IPS DF 4.7 (cell line): Measurements from ENCODE around the gene KLHL30.
"Not testable (repeated sequence)": the region's sequence is repeated elsewhere in the genome, so short reads cannot be mapped to it uniquely, and the experiment has no call there.

ENCODE experiments used
- DNase-seq: peaks from one replicate; pipeline ENCODE4 v3.0.0-alpha.2; 2013; ENCODE audit warnings: low spot score; ENCODE audit errors: extremely low read depth

KLHL30 gene

DNA sequence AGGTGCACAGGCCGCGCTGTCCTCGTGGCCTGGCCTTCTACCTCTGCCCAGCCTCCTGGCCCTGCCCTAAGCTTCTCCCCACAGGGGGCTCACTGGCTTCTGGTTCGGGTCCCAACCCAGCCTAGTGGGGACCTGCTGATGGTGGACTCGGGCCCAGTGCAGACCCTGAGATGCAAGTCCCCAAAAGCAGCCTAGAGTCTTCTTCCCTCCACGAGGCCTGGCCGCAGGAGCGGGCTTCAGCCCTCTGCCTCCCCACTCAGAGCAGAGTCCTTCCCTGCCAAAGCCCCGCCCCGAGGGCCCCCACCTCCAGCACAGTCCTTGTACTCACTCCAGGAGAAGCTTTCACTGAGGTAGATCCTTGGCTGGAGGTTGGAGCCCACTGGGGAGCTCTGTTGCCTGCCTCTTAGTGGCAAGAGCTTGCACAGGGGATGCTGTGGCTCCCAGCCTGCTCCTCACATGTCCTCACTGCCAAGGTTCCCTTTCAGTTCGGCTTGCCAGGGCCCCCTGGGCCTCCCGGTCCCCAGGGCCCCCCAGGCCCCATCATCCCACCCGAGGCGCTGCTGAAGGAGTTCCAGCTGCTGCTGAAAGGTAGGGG lies 23.9 kb downstream of the KLHL30 start:
- no peak for DNase-seq

DNA sequence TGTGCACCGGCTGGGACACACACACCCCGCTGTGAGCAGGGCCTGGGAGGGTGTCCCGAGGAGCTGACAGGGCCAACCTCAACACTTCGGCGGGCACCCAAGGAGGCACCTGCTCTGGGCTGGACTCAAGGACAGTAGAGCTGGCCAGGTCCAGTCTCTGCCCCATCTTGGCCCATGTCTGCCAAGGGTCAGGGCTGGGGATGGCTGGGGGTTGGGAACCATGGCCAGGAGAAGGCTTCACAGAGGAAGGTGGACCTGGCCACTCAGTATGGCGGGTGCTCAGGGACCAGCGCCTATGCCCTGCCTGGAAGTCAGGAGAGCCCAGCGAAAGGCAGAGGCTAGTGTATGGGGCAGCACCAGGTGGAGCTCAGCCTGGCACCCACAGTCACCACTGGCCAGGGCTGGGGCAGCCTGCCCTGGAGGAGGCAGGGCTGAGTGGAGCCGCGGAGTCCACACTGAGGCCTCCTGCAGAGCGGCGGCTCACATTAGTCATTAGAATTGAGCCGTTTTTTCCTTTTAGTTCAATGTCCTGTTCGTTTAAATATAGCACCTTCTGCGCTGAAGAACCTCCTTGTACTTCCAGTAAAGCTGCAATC lies 24.5 kb downstream of the KLHL30 start:
- no peak for DNase-seq

DNA sequence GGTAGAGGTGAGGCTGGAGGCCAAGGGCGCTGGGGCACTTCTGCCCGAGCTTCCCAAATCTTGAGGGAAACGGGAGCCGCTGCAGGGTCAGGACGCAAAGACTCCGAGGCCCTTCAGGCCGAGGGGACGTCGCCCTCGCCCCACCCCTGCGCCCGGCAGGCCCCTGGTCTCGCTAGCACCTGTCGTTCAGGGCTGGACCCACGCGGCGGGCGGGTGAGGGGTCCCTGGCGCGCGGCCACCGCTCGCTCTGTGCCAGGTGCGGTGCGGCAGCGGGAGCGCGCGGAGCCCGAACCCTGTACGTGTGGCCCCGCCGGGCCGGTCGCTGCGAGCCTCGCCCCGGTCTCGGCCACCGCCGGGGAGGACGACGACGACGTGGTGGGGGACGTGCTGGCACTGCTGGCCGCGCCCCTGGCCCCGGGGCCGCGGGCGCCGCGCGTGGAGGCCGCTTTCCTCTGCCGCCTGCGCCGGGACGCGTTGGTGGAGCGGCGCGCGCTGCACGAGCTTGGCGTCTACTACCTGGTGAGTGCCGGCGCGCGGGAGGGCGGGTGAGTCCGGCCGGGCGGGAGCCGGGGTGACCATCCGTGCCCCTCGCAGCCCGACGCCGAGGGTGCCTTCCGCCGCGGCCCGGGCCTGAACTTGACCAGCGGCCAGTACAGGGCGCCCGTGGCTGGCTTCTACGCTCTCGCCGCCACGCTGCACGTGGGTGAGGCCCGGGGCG lies 25.2 kb downstream of the KLHL30 start:
- DNase-seq = no peak

DNA sequence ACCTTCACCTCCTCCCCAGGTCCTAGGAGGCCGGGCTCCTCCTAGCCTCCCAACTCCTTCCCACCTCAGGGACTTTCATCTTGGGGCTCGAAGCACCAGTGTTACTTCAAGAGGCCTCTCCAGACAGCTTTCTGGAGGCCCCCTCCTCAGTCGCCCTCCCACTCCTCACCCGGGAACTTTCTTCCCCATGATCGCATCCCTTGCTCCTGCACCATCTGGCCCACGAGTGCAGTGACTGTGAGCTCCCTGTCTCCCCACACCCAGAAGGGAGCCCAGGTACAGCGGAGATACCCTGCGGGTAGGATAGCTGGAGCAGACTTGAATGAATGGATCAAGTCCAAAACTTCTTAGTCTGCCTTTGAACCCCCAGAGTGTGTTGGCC lies 26.4 kb downstream of the KLHL30 start:
- DNase-seq = no peak

DNA sequence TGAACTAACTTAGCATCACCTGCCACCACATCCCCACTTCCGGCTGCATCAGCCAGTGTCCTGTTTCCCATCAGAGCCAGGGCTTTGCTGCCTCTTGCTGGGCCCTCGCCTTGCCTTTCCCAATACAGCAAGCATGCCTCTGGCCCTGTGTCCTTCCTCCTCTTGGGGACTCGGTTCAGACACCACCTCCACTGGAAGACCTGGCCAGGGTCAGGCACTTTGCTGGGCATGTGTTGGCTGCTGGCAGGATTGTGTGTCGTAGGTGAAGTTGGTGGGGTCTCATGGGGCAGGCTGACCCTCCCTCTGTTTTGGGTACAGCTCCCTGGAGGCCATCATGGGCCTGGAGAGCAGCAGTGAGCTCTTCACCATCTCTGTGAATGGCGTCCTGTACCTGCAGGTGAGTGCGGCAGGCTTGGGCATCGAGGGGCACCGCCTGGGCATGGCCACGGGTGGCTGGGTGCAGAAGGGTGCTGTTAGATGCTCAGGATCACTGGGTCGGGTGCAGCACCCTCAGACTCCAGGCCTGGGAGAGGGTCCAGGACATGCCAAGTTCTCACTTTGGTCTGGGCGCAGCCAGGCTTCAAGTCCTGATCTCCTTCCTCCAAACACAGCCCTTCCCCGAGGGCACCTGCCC lies 26.9 kb downstream of the KLHL30 start:
- no peak for DNase-seq

DNA sequence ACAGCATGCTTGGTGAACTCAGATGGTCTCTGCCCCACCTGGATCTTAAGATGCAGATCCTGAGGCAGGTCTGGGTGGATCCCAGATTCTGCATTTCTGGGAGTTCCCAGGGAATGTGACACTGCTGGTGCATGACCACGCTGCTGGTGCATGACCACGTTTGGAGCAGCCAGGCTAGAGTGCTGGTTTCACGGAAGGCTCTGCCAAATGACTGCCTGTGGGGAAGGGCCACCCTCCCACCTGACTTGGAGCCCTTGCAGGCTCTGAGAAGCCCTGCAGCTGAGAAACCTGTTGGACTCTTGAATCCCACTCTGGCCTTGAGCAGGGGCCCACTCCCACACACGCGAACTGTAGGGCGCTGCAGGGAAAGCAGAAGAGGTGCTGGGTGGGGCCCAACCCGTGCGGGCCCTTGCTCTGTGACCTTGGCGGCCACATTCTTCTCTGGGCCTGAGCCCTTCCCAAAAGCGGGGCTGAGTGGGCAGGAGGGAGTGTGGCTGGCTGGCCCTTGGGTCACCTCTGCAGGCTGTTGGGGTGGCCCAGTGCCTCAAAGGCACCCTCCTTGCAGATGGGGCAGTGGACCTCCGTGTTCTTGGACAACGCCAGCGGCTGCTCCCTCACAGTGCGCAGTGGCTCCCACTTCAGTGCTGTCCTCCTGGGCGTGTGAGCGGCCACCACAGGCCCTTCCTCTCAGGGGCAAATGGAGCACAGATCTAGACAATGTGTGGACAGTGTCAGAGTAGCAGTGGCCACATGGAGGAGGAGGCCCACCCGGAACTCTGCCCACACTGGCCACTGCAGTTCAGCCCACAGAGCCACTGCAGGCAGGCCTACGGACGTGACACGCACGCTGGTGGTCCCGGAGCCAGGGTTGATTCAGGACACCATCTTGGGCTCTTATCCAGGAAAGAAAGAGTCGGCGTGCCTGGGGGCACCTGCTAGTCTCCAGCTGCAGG lies 28.2 kb downstream of the KLHL30 start:
- no peak for DNase-seq

DNA sequence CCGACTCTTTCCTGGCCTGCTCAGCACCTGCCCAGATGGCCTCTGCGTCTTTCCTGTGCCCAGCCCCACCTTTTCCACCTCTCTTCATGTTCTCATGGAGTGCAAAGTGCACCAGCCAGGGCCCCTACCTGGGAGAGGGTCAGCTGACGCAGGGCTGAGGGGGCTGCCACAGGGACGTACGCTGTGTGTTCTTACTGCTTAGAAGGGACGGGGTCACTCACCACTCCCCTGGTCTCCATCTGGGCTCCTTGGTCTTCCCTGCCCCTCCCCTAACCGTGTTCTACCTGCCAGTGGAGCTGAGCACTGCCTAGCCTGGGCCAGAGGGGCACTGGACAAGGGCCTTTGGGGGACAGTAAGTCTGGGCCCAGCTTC lies 28.9 kb downstream of the KLHL30 start:
- no peak for DNase-seq

DNA sequence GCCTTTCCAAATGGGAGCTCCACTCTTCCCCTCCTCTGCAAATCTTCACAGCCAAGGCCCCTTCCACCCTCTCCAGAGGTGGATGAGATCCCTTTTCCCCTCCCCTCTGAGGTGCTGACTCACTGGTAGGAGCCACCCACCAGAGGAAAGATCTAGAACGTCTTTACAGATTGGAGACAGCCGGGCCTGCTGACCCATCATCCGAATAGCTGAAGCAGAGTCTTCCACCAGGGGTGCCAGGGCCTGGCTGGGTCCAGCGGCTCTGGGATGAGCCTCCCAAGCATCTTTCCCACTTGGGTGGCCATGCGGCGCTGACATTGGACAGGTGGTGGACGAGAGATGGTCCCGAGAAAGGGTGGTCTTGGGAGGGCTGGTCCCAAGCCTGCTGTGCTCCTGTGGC lies 29.3 kb downstream of the KLHL30 start:
- DNase-seq = no peak

DNA sequence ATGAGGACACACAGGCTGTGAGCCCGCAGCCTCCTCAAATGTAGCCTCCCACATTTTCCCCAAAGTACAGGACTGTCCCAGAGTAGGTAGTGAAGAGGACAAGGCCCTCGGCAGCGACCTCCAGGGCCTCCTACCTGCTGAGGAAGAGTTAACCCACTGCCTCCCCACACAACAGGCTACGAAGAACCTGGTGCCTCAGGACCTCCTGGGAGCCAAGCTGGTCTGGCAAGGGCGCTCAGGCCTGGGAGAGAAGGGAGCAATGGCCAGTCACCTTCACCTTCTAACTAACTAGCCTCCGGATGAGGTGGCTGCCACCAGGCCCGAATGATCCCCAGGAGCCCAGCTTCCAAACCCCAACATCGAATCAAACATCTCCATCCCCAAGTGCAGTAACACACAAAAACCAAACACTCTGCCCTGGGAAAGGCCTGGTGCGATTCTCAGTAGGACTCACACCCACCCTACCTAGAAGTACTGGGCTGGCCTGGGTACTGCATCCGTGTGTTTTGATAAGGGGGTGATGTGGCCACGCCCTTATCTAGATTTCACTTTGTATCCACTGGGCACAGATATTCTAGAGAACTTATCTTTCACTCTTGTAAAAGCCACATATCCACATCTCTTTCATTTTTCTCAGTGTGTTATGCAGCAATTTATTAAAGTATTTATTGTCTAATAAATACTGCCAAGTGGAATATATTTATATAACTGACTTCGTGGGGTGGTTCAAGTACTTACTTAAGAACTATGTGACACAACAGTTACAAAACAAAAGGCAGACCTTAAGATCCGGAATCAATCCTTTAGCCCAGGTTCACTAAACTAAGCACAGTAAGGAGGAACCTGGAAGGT lies 30.0 kb downstream of the KLHL30 start:
- DNase-seq = no peak

DNA sequence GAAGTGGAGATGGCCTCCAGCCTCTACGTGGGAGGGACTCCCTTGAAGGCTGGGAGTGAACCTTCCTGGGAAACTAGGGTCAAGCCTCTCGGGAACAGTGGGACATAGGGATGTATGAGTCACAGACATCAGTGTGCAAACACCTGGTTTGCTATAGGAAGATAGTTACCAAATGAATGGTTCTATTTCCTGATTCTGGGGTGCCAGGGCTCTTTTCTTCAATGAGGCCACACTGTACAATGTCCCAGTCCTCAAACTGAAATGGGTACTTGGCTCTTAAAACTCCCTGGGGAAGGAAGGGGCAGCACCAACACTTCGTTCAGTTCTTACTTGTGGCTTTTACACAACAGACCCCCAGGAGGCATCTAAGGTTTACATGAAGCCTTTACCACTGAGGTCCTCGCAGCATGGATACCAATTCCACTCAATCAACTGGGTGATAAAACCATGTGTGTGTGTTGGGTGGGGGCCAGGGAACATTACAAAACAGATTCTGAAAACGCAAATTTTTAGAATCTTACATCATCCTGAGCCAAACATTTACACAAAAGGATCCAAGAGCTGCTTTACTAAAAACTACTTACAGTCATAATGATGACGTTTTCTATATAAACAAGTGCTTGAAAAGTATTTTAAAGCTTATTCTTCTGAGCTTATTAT lies 30.7 kb downstream of the KLHL30 start:
- DNase-seq = no peak

DNA sequence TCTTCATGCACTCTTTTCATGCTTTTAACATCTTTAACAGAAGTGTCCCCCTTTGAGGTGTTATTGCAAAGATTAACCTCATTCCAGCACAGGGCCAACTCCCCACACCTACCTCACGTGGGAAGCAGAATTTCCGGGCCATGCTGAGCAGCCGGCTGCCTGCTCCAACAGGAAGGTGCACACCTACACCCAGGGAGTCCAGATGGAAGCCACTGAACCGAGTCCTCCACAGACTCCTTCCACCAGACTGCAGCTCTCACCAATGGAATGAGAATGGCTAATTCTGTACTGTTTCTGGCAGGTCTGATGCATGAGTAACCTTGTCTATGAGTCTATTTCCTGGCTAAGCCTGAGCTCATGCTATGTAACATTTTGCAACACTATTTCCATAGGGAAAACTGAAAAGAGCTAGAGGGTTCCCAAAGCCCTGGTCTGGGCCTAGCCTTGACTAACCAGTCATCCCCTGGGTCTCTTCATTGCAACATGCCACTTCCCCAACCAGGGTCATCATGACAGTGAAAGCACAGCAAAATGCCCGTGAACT lies 31.3 kb downstream of the KLHL30 start:
- DNase-seq = no peak

DNA sequence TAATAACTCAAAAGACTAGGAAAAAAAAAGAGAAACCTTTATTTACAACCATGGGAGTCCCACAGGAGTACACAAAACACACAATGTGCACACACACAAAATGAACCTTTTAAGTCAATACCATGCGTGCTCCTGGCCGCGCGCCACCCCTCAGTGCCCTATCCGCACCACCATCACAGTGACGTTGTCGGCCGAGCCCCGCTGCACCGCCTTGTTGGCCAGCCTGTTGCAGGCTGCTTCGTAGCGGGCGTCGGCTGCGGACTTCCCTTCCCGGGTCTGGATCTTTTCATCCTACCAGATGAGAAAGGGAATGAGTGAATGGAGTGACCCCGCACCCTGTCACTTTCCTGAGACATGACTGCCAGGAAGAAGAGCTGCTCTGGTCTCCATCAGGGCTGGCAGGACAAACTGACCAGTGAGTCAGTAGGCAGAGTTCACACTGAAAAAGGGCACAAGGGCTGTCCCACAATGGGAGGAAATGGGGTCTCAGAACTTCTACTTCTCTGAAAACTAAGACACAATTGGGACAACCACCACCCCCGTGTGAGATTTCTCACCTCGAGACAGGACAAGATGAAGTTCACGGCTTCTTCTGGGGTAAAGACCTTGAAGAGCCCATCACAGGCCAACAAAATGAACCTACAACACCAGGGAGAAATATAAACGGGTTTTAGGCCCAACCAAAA lies 32.1 kb downstream of the KLHL30 start:
- DNase-seq = no peak

DNA sequence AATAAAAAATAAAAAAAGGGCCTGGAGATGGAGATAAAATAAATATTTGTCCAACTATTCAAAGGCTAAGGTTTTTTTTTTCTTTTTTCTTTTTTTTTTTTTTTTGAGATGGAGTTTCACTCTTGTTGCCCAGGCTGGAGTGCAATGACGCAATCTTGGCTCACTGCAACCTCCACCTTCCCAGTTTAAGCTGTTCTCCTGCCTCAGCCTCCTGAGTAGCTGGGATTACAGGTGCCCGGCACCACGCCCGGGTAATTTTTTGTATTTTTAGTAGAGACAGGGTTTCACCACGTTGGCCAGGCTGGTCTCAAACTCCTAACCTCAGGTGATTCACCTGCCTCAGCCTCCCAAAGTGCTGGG lies 32.6 kb downstream of the KLHL30 start:
- not testable (repeated sequence) for DNase-seq

DNA sequence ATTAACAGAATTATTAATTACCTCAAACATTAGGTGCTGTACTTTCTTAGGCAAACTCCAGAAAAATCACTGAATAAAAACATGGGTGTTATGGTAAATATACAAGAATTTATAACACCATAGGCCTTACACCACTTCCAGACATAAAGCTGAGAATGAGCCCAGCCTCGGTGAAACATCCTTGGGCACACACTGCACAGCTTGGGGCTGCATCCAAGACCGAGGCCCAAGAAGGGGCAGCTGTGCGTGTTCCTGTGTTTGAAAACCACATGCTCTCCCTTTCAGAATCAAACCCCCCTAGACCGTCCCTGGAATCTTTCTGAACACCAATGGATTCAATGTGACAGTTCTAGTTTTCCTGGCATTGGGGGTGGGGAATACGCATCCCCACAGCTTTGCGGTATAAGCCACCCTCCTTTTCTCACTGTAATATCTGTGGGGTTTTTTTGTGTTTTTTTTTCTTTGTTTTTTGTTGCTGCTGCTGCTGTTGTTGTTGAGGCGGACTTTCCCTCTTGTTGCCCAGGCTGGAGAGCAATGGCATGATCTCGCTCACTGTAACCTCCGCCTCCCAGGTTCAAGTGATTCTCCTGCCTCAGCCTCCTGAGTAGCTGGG lies 33.2 kb downstream of the KLHL30 start:
- DNase-seq = no peak

DNA sequence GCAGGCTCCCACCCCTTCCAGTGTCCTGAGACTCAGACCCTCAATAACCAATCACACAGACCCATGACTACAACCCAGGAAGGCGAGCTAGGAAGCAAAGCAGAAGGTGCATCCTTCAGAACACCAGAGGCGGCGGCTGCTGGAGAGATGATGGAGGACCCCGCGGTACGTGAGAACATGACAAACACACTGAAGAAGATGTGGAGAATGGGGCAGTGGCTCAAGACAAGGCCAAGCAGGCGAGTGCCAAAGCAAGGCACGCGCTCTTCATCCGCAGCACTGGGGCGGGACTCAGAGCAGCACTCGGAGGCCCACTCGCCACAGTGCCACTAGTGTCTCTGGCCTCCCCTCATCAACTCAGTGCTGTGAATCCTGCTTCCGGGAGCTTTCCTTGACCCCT lies 34.0 kb downstream of the KLHL30 start:
- no peak for DNase-seq

DNA sequence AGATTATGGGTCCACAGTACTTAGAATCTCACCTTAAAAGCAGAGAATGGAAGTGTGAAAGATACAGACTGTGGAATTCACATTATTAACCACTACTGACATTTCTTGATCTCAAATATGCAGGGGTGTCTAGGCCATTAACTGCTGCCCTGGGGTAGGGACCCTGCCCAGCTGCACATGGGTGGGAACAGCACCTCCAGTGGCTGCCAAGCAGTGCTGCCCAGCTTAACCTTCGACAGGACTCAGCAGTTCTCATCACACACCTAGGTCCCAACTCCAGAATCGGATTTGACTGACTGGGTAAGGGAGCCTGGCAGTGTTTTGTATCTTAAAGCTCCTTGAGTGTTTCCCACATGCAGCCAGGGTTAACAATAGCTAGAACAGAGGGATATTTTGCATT lies 35.2 kb downstream of the KLHL30 start:
- no peak for DNase-seq

DNA sequence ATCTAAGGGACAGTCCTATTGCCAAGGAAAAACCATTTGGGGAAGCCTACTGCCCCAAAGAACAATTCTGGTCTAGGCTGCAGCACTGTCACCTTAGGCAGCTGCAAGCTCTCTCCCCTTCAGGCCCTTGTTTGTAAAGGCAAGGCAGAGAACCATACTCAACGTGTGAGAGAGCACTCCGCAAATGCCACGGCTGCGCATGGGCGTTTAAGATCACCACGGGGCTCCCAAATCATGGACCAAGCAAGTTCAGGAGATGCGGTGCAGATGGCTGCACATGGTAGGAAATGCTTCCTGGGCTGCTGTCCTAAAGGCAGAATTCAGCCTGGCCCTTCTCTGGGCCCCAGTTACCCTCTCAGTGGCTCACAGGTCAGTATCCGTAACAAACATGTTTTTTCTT lies 35.8 kb downstream of the KLHL30 start:
- DNase-seq = no peak

DNA sequence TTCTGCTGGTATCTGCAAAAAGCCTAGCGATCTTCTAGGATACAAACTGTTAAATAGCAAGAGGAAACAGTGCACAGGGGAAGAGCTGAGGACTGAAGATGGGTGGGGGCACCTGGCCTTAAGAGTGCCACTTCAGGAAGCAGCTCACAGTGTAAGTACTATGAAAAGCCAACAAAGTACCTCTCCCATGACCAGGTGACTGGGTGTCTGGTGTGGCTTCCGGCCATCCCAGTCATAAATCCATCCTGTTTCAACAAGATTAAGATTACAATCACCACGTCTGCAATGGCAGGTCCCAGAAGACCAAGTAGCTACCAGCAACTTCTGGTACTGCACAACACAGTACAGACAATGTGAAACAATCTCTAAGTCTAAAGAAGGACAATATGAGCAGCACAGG lies 36.2 kb downstream of the KLHL30 start:
- DNase-seq = no peak

DNA sequence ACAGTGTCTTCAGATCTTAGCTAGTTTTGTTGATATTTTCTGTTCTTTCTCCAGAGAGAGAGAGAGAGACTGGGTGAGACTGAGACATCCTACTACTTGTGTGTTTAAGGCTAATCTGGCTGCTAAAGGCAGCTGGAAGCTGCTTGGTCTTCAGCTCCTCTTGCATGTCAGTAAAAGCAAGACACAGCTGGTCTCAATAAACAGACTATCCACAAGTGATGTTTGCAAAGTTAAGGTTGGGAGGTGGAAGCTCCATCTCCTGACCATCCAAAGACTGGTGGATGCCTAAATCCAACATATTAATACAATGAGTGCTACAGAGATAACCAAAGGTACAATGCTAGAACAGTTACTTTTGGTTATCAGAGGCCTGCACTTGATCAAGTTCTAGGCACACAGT lies 38.1 kb downstream of the KLHL30 start:
- no peak for DNase-seq
